Thyroid gland (tissue), 4 donors: ENCODE measurements around the gene PRR12.

Experiments used
- CTCF ChIP-seq, 6 experiments: fragments of 200-600 bp in 3 of 6; fragments of 450-650 bp in 3 of 6; sonication (generic) in 3 of 6; IDR thresholded peaks; one replicate each; pipeline ENCODE4 v1.5.1; 2016 to 2019; ENCODE audit warnings: antibody characterized with exemption in 6 of 6, mild to moderate bottlenecking in 2 of 6, inconsistent platforms in 1 of 6, moderate library complexity in 1 of 6
- POLR2A ChIP-seq, 2 donors: fragments of 450-650 bp; IDR thresholded peaks; one replicate each; pipeline ENCODE4 v1.6.1; 2017; ENCODE audit warnings: antibody characterized with exemption in 2 of 2, mild to moderate bottlenecking in 2 of 2, moderate library complexity in 1 of 2

- TF ChIP-seq CTCF (IDR thresholded peaks at IDR 0.05) (no peak), POLR2A (IDR thresholded peaks at IDR 0.05) (no peak)
Observed at GRCh38 chr19:49651029-49651819, 60.2 kb downstream of the PRR12 start.
